Stimulated activated CD4-positive, alpha-beta T cell treated with anti-CD3 and anti-CD28 coated beads, Interleukin-12 subunit alpha, Interleukin-12 subunit beta, amount 100 ng/mL, for 24 hours (primary cell): Measurements from ENCODE around the gene FAT3.

Source experiments
- DNase-seq, 2 experiments: peaks; one replicate each; pipeline ENCODE4 v3.0.0-alpha.2; 2020; ENCODE audit warnings: low read depth in 2 of 2

FAT3 gene

DNA sequence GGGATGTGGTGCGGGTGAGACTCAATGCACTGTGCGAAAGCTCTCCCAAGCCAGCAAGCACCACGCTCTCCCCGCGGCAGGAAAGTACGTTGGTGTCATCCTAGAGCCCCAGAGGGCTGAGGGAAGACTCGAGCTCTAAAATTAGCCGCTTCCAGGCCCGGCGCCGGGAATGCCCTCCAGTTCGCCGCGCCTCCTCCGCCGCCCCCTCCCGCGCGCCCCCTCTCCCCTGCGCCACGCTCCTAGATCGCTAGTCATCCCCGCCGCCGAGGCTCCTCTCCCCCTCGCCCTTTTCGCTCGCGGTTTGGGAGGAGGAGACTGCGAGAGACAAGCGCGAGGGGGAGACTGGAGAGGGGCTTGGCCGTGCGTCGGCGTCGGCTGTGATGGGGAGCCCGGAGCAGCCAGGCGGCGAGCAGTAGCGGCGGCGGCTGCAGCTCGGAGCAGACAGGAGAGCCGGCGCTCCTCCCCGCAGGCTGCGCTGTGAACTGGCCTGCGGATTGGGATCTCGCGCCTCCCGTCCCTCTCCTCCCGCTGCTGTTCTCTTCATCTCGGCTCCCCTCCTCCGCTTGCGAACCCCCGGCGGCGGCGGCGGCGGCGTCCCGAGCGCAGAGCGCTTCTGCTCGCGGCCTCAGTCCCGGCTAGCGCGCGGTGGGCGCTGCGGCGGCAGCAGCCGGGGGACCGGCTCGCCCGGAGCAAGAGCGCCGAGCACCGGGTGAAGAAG lies at the start of gene FAT3:
Gene FAT3 (plus strand): TSS at position 412 of the 718 bp plus-strand sequence. CDS start 127,295 bp downstream, outside the sequence.
- no peak for DNase-seq

DNA sequence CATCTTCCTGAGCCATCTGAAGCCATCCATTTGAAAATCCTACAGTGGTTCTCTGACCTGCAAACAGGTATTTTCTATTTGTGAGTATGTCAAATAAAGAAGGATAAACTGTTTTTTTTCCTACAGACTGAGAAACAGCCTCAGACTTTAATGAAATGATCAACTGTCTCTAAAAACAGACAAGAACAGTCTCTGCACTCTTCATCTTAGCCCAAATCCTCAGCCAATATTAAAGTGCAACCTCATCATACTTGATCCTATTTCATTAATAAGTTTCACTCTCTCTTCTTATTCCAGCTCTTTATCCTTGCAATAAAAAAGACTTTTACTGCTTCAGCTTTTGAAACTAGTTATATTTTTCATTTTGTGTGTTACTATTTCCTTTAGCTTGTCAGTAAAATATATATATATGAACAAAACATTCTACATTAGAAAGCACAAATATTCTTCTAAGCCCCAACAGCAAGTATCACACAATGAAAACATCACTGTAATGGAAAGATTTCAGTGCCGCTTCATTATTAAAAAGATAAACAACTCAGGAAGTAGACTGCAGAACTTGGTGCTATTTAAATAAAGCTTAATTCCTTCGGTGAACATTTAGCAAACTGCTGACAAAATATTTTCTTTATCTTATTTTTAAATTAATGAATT lies 45.5 kb upstream of the FAT3 start:
- DNase-seq, result no peak

DNA sequence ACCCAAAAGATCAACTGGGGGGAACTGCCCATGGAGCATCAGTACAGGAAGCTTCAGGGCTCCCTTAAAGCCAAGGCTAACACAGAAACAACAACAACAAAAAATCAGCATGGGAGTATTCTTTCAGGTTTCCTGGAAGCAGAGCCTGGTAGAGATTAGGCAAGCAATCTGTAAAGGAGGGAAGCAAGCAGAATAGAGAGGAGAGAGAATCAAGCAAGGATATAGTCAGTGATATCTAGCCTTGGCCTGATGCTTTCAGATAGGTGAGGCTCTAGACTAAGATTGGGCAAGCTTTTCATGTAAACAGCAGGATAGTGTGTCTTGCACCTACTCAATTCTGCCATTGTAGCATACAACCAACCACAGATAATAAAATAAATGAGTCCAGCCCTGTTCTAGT lies 44.4 kb upstream of the FAT3 start:
- no peak for DNase-seq

DNA sequence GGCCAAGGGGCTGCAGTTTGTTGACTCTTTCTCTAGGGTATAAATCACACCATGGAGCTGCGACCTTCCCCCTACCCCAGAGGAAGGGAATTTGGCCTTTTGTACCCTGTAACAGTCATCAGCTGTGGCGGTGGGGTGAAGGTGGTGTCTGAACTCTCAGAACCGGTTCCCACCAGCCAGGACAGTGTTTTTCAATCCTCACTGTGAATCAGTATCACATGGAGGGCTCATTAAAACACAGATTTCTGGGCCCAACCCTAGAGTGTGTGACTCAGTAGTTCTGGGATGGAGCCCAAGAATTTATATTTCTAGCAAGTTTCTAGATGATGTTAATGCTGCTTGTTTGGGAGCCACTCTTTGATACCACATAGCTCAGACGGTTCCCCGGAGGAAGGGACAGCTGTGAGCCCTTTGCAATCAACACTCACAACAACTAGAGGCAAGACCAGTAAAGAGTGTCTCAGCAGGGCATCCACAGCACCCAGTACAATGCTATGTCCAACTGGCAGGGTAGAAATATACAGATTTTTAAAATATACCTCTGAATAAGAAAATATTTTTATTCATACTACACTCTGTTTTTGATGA lies 43.9 kb upstream of the FAT3 start:
- no peak for DNase-seq

DNA sequence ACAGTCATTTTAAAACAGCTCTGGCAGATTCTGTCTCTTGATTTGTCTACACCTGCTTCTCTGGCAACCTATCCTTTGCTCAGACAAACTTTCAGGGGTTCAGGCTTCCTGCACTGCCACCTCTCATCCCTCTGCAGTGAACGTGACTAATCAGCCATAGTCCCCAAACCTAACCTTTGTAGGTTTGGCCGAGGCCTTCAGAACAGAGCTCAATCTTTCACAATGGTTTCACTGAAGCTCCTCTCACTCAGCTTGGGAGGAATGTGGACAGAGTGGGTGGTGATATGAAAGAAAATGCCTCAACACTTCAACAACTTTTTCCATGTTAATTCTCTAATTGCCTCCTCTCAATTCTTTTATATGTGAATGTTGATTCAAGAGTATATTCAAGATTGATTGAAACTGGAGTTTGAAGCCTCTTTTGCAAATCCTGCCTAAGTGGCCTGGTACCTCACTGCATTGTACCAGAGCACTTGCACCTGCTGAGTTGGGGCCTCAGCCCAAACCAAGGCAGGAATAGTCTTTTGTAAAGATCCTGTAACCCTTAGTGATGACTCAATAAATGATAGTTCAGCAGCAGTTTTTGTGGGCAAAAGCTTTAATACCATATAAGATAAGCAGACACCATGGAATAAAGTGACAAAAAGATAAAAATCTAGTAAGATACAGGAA lies 33.9 kb upstream of the FAT3 start:
- no peak for DNase-seq

DNA sequence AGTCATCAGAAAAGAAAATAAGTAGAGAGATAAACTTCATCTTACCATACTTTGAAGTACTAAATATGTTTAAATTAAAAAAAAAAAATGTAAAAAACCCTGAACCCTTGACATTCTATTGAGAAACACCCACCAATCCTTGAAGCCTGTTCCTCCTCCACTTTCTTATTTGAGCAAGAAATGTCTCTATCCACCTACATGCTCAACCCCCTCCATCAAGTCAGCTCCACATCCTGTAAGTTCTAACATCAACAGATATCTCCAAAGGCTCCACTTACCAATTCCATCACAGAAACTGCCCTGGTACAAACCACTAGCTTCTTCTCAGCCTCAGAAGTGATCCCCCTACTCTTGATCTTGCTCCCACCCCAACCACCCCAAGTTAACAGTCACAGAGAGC lies 32.5 kb upstream of the FAT3 start:
- DNase-seq, result no peak

DNA sequence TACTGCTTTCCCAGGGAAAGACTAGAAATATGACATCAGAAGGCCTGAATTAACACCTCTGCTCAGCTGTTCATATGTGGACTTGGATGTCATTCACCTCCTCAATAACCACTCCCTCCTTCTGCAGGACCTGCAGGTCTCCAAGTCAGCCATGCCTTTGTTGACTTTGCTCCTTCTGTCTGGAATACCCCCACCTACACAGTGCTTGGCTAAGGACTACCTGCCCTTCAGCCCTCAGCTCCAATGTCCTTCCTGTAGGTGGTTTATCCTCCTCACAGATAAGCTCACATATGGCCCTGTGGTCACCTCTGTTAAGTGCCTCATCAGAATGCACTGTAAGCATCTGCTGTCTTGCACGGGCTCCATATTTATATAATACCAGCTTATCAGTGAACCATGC lies 26.4 kb upstream of the FAT3 start:
- DNase-seq, result no peak

DNA sequence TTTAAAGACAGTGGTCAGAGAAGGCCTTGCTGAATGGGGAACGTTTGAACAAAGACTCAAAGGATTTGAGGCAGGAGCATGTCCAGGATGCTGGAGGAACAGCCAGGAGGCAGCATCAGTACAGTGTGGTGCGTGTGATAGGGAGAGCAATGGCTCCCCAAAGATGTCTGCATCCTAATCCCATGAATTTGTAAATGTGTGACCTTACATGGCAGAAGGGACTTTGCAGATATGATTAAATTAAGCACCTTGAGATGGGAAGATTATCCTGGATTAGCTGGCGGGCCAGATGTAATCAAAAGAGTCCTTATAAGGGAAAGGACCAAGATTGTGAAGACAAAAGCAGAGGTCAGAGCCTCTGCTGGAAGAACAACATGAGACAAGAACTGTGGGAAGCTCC lies 24.6 kb upstream of the FAT3 start:
- DNase-seq, result no peak

DNA sequence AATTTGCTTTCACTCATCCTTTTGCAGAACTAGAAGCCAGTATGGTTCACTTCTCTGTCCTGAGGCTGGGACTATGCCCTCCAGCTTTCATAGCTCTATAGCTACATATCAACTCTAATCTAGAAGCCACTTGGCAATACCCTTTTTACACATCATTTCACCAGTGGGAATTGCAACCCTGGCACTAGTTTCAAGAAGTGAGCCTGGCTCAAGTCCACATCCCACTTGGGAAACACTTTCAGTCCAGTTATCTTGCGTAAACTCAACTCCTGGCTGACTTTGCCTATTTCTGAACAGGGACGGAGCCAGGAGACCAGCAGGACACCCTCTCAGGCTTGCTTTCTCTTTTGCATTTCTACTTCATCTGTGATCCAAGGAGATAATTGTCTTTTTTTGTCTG lies 19.9 kb upstream of the FAT3 start:
- DNase-seq, result no peak

DNA sequence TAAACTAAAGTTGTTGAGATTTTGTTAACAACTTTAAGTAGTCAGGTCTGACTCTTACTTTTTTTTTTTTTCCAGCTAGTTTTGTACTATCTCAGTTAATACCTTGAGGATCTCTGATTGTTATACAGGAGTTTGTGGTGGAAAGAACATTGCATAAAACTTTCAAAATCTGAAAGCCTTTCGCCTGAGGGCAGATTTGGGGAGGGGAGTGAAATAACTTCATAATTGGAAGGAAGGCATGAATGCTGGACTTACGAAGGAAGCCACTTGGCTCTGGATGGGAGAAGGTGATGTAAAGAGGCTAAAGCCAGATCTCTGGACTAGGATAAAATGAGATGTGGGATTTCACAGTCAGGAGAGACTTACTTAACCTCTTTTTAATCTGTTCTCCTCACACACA lies 18.2 kb upstream of the FAT3 start:
- no peak for DNase-seq

DNA sequence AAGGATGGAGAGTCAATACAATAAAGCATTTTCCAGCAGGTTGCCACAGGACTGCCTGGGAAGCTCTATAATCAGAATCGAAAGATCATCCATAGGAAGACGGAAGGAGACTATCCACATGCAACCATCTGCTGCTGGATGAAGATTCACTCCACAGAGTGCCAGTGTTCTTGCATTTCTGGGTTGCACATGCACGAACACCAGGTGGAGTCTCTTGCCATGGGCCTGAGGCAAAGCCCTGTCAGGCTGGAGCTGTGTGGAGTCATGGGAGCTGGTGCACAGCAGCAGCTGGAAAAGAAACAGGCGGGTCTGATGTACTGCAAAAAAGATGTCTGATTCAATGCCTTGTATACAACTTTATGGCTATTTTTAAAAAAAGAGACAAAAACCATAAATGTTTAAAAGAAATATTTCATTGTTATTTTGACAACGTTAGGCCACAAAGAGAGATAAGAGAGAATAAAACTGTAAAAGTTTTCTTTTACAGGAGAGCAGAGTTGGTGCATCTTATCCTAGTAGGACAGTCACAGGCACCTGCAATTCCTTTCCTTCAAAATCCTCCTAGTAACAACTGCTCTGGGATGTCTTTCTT lies 12.9 kb upstream of the FAT3 start:
- no peak for DNase-seq

DNA sequence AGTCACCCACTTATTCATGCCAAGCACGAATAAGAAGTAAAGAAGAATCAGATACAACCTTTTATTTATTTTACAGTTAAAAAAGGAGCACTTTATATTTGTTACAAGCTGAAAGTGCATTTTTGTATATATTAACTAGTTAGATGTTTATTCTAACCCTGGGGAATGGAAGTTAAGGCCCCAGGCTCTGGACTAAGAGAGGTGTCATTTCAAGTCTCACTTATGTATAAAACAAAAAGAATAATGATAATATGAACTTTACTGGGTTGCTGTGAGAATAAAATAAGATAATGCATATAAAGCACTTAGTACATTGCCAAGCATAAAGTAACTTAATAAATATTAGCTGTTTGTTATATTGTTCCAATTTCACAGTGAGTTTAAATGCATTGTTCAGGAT lies 12.1 kb upstream of the FAT3 start:
- DNase-seq, result no peak

DNA sequence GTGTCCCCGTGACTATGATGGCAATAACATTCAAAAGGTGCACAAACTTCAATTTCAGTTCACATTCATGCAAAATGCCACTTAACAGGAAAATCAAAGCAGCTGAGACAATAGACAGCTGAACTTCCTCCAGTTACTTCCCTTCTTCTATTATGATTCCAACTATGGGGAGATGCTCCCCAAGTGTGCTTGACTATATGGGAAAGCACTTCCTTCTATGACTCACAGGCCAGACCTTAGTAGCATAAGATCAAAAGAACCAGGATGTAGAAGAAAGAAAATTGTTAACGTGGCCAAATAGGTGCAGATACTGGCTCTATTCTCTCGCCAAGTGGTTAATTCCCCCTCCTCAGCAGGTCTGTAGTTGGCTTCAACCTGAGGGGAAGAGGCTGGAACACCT lies 7.8 kb upstream of the FAT3 start:
- DNase-seq, result no peak

DNA sequence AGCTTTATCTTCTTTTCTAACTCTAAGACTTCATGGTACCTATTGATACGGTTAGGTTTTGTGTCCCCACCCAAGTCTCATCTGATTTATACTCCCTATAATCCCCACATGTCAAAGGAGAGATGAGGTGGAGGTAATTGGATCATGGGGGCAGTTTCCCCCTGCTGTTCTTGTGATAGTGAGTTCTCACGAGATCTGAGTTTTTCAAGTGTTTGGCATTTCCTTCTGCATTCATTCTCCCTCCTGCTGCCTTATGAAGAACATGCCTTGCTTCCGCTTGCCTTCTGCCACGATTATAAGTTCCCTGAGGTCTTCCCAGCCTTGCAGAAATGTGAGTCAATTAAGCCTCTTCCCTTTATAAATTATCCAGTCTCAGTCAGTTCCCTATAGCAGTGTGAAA lies 5.1 kb upstream of the FAT3 start:
- no peak for DNase-seq

DNA sequence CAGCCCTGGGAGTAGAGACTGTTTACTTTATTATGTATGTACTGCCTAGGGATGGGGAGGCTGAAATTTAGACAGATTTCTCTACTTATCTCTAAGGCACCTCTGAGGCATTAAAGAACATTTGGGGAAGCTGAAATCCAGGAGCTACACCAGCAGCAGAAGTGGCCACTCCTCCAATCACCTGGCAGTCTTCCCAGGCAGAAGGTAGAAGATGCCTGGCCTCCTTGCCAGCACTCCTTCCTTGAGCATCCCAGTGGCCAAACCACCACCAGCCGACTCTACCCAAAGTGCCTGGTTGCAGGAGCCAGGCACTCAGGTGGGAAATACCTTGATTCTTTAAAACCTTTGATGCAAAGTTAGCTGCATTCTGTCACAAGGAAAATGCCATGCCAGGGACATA lies 1.9 kb upstream of the FAT3 start:
- DNase-seq, result no peak

DNA sequence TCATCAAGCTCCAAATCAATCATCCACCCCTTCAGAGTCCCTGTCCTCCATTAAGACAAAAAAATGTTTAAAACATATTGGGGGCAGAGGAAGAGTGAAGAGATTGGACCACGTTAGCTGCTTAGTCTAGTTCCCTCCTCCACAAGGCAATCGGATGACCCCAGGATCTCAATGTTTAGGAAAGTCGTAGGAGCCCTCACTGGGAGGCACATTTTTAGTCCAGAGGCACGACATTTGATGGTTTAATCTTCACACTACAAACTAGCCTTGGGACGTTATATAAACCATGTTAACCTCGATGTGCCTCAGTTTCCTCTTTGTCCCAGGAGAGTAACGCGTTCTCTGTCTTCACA lies 588 bp upstream of the FAT3 start:
- no peak for DNase-seq

DNA sequence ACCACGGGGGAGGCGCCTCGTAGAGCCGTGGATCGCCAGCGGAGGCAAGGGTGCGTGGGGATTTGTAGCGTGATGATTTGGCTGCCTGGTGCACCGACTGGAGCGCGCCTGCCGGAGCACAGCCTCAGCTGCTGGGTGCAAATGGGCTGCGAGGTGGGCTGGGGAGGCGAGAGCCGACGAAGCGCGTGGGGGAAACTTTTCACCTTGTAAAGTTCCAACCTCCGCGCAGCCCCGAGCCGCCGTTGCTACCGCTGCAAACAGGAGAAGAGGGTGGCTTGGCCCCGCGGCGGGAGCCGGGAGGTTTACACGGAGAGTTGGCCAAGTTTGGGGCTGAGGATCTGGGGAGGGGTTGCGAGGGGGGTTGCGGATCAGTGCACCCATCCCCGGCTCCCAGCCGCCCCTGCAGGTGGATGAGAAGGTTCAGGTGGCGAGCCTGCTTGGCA lies 528 bp downstream of the FAT3 start:
- DNase-seq, result no peak

DNA sequence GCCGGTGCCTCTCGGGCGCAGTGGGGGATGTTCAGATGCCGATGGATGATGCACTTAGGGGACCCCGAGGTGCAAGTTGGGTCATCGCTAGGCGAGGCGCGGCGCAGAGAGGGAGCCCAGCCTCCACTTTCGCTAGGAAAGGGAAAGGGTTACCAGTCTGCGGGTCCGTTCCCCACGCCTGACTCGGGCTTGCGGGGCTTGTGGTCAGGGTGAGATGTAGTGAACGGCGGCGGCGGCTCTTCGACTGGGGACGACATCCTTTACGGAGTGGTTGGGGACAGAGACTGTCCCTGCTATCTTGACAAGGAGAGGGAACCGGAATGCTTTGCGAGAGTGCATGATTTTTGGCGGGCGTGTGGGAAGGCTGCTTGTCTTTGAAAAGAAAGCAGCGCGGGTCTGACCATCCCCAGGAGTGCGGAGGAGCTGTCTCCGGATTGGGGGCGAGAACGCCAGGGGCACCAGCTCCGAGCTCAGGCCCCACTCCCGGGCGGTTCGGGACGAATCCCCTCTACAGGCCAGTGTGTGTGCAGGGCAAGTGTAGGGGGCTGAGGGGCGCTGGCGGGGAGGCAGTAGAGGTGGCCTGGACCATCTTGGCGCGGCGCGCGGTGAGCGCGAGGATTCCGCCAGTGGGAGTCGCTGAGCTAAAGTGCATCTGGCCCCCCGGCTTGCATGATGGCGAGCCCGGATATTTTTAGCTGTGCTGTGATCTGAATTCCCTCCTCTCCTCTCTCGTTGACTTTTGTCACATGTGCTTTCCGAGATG lies 1.1 kb downstream of the FAT3 start:
- DNase-seq, result no peak

DNA sequence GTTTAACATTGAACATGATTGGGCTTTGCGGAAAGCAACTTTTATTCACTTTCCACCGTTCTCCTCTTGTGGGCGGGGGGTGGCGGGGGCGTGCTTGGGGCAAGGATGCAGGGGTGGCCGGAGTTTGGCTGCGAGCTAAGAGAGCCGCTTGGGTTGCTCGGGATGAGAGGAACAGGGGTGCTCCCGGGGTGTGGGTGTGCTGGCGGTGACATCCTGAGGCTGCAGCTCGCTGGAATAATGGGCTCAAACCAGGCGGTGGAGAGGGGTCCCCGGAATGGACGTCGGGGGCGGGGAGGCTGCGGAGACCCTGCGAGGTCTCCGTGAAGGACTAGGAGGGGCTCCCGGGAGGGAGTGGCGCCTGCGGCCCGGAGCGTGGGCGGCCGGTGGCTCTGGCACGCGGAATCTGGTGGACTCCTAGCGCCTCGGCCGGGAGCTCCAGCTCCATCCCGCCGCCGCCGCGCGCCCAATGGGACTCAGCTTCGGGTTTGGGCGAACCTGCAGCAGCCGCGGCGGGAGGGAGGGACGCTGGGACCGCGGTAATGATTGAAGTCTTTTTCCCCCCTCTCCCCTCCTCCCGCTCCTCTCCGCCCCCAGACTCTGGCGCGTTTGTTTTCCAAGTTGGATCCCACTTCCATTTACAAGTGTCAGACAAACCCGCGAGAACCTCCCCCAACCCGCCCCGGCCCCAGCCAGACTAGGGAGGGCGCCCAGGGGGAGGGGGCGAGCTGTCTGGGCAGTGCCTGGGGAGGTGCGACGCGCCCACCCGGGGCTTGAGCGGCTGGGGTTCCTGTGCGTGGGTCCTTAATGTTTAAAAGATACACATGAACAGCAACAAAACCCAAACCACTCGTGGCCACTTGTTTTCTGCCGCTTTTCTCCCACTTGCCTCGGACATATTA lies 2.0 kb downstream of the FAT3 start:
- no peak for DNase-seq

DNA sequence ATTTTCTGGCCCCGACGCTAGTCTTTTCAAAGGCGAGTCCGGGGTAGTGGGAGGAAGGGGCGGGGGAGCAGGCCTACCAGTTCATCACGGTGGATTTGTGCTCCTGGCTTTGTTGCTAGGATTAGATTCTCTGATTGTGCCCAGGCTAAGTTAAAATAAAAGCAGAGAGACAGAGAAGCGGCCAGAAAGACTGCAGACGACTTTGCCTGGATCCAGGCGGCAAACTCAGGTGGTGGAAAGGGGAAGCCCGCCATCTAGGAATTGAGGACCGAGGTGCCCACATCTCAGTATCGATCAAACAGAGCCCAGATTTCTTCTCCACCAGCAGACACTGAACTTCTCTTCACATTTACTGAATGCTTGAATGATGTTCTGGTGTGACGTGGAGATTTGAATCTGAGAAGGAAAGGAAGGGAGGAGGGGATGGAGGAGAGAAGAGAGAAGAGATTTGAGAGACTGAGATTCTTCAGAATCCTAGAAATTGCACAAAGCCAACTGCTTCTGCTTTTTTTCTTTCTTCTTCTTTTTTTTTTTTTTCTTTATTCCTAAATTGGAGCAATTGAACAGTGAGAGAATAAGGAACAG lies 2.7 kb downstream of the FAT3 start:
- DNase-seq, result no peak
